Spleen (tissue), 3 donors: Measurements from ENCODE around the gene CLEC4D.

ENCODE experiments used
- POLR2A ChIP-seq, 3 donors: fragments of 450-650 bp; IDR thresholded peaks; one replicate each; pipeline ENCODE4 v1.5.1; 2017; ENCODE audit warnings: antibody characterized with exemption in 3 of 3, mild to moderate bottlenecking in 1 of 3
- POLR2AphosphoS5 ChIP-seq, 3 donors: sonication (generic); formaldehyde crosslinking; IDR thresholded peaks; one replicate each; pipeline ENCODE4 v1.5.1; 2017; ENCODE audit warnings: antibody characterized with exemption in 3 of 3

- TF ChIP-seq POLR2AphosphoS5 (IDR thresholded peaks at IDR 0.05) (no peak), POLR2A (IDR thresholded peaks at IDR 0.05) (no peak)
These were observed 36.1 kb downstream of the CLEC4D start for GRCh38 chr12:8549381-8549780.
